ENCODE measurements around the gene TAS2R41.

DNA sequence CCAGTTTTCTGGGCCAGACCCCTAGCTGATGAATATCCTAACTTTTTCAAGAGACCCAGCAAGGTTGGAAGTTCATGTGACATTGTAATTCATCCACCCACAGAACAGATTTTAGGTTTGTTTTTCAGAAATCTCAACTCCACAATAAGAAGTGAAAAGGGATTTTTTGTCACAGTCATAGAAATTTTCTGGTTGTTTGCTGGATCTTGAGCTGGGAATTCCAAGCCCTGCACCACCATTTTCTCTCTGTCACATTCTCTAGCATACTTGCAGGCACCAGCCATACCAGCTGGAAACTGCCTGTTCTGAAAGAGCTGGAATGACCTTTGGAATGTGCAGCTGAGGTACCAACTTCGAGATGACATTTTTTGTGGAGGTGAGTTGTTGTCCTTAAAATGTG is 25.9 kb upstream of the TAS2R41 start:
- no peak for TF ChIP-seq POLR2A (IDR thresholded peaks at IDR 0.05; ENCODE audit: low read length)
- no peak for TF ChIP-seq GATA1 (IDR thresholded peaks at IDR 0.05; ENCODE audit: low read depth, low read length)

All from erythroblast (primary cell).